Body of pancreas (tissue), 4 donors: ENCODE data around the gene IL21R. TPM values are rescaled to one million over a fixed set of nuclear protein-coding genes. Genes with fewer than 3 reads are reported as not detected.

ENCODE experiments used
- ATAC-seq: fragments of 150-250 bp; one replicate; pipeline ENCODE4 v1.9.1; 2016
- DNase-seq, 4 donors: peaks; one replicate each; pipeline ENCODE4 v3.0.0-alpha.2; 2019
- H3K27ac ChIP-seq, 4 donors: fragments of 200-600 bp; sonication (generic); 1 replicate in 3 of 4; 2 replicates in 1 of 4; pipeline versions ENCODE4 v1.5.1 to v1.6.1; 2016 to 2019; ENCODE audit warnings: mild to moderate bottlenecking in 1 of 4, mixed read lengths in 1 of 4, moderate library complexity in 1 of 4
- H3K27me3 ChIP-seq, 2 donors: fragments of 200-600 bp; sonication (generic); one replicate each; pipeline ENCODE4 v1.6.0; 2016; ENCODE audit warnings: mild to moderate bottlenecking in 1 of 2
- H3K36me3 ChIP-seq, 2 donors: fragments of 200-600 bp; sonication (generic); replicated peaks in 1 of 2; 2 replicates each; pipeline ENCODE4 v1.5.1; 2016; ENCODE audit warnings: low read depth in 2 of 2; ENCODE audit not compliant: insufficient read depth in 1 of 2
- H3K4me1 ChIP-seq: fragments of 200-600 bp; sonication (generic); one replicate; pipeline ENCODE4 v1.6.0; 2016
- H3K4me3 ChIP-seq, 2 donors: fragments of 200-600 bp; sonication (generic); 1 replicate in 1 of 2; 2 replicates in 1 of 2; pipeline ENCODE4 v1.5.1; 2016 to 2019
- H3K9me3 ChIP-seq, 3 donors: fragments of 200-600 bp; sonication (generic); 1 replicate in 2 of 3; 2 replicates in 1 of 3; pipeline ENCODE4 v1.5.1; 2016
- POLR2A ChIP-seq, 3 donors: fragments of 450-650 bp; IDR thresholded peaks; one replicate each; pipeline ENCODE4 v1.6.1; 2016; ENCODE audit warnings: antibody characterized with exemption in 3 of 3, mild to moderate bottlenecking in 2 of 3
- WGBS, 2 donors: methylation state at CpG; one replicate each; pipeline ENCODE4 v1.1.5; 2017; 5-methylcytosine and 5-hydroxymethylcytosine counted together
- intact Hi-C: fragments of 100-400 bp; cut with DNase I; formaldehyde crosslinking; loops from one replicate; pipeline ENCODE4 v1.15.1; 2023
- total RNA-seq, 2 donors: library from RNA; depleted of rRNA; stranded (reverse); fragments of >200 nt; gene quantifications; one replicate each; pipeline ENCODE4 v1.1.0, GENCODE V29; 2016
- TF ChIP-seq, protein P1 (sequence below), 7 experiments: fragments of 450-650 bp in 4 of 7; fragments of 200-600 bp in 3 of 7; sonication (generic) in 3 of 7; IDR thresholded peaks; one replicate each; pipeline ENCODE4 v1.5.1; 2016 to 2019; ENCODE audit warnings: antibody characterized with exemption in 7 of 7

IL21R gene
- total RNA-seq, 2 donors from 2014 or later: 0.26 TPM; not detected in 1

DNA sequence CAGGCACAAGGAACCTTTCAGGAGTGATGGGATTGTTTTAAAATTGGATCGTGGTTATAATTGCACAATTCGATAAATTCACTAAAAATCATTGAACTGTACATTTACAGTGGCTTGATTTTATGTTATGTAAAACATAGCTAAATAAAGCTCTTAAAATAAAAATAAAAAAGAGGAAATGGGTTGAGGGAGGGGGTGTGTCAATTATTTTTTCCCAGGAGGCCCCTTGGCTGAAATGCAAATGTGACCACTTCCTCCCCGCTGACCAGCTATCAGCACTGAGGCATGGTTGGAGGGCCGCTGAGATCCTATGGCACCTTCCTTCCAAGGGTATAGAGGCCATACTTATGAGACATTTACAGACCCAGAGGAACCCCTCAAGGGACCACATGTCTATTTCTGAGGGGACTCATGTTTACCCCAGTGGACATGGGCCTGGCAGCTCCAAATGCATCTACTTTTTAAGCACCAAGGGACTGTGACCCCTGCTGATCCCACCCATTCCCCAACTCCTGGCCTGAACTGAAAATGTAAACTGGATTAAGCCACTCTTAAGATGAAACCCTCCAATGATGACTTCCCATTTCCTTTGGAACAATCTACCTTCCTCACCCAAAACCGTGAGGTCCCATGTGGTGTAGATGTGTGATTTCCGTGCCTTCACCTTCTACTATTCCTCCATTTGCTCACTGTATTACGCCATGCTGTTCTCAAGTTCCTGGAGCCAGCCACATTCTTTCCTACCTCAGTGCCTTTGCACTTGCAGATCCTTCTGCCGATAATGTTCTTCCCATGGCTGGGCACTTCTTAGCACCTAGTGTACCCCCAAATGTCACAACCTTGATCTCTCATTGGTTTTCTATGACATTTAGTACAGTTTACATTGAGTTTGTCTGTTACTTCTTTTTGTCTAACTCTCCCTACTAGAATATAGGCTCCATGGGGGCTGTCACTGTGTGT lies 2.8 kb upstream of the IL21R start:
- H3K9me3 ChIP-seq: no peaks in the 10 kb centered on the region
- no peaks in the 10 kb centered on the region for H3K27me3 ChIP-seq
- H3K4me1 ChIP-seq: no peaks in the 10 kb centered on the region
- intact Hi-C loops: no loop called here
- H3K36me3 ChIP-seq: no peaks in the 10 kb centered on the region
- no peak for ATAC-seq
- H3K4me3 ChIP-seq: no peak overlapping the region
- TF ChIP-seq POLR2A (IDR thresholded peaks at IDR 0.05): no peak
- TF ChIP-seq, protein P1, sequence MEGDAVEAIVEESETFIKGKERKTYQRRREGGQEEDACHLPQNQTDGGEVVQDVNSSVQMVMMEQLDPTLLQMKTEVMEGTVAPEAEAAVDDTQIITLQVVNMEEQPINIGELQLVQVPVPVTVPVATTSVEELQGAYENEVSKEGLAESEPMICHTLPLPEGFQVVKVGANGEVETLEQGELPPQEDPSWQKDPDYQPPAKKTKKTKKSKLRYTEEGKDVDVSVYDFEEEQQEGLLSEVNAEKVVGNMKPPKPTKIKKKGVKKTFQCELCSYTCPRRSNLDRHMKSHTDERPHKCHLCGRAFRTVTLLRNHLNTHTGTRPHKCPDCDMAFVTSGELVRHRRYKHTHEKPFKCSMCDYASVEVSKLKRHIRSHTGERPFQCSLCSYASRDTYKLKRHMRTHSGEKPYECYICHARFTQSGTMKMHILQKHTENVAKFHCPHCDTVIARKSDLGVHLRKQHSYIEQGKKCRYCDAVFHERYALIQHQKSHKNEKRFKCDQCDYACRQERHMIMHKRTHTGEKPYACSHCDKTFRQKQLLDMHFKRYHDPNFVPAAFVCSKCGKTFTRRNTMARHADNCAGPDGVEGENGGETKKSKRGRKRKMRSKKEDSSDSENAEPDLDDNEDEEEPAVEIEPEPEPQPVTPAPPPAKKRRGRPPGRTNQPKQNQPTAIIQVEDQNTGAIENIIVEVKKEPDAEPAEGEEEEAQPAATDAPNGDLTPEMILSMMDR (IDR thresholded peaks at IDR 0.05): no peak
- DNase-seq: peak in 1 of 4 donors; percentile 21
- WGBS, 2 donors: 74 to 86% methylated on average over 8 of the region's 8 CpGs
- H3K27ac ChIP-seq: no peak overlapping the region

GRCh38 chr16:27399969-27400368 lies 2.0 kb upstream of the IL21R start:
- no peaks in the 10 kb centered on the region for H3K4me1 ChIP-seq
- 66 to 74% methylated on average over 2 of the region's 2 CpGs for WGBS, 2 donors
- intact Hi-C loops: no loop called here
- no peak for TF ChIP-seq POLR2A (IDR thresholded peaks at IDR 0.05)
- TF ChIP-seq, protein P1 (IDR thresholded peaks at IDR 0.05): no peak
- H3K36me3 ChIP-seq: no peaks in the 10 kb centered on the region
- H3K27me3 ChIP-seq: no peaks in the 10 kb centered on the region
- no peaks in the 10 kb centered on the region for H3K9me3 ChIP-seq
- no peak overlapping the region for H3K27ac ChIP-seq
- ATAC-seq: no peak
- no peak for DNase-seq
- no peak overlapping the region for H3K4me3 ChIP-seq

DNA sequence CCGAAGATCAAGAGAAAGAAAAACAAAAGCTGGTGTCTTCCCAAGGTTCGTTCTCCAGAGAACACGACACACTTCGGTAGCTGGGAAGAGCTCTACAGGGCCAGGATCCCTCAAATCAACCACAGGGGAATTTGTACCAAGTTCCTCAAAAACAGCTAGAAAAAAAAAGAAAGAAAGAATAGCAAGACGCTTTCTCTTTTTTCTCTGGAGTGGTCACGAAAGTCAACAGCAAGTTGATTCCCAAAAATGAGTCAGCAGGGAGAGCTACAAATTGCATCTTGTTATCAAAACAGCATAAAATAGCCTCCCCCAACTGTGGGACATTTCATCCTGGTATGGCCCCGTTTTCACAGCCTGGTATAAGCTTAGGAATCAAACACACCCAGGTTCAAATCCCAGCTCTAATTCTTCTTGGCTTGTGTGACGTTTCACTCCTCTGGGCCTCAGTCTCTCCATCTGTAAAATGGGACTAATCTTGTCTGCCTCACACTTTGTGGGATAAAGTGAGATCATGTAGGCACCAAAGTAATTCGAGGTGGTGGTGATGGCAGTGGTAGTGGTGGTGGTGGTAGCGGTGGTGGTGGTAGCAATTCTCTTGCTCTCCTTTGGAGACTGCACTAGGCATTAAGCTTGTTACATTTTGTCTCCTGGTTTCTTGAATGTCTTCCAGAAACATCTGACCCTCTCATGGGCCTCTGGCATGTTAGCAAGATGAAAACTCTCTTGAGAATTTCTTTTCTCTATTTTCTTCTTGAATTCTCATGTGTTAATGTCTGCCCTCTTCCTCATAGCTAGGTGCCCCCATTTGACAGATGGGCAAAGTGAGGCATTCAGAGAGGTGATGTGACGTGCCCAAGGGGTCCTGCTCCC lies 988 bp upstream of the IL21R start:
- Histone ChIP-seq H3K27me3 (no peaks in the 10 kb centered on the region), H3K9me3 (no peaks in the 10 kb centered on the region), H3K4me3 (no peak overlapping the region), H3K27ac (no peak overlapping the region), H3K36me3 (no peaks in the 10 kb centered on the region), H3K4me1 (no peaks in the 10 kb centered on the region)
- ATAC-seq (no peak), DNase-seq (no peak)
- 26 to 42% methylated on average over 11 of the region's 11 CpGs for WGBS, 2 donors
- intact Hi-C loops: no loop called here
- no peak for TF ChIP-seq POLR2A (IDR thresholded peaks at IDR 0.05)
- TF ChIP-seq, protein P1 (IDR thresholded peaks at IDR 0.05): no peak

DNA sequence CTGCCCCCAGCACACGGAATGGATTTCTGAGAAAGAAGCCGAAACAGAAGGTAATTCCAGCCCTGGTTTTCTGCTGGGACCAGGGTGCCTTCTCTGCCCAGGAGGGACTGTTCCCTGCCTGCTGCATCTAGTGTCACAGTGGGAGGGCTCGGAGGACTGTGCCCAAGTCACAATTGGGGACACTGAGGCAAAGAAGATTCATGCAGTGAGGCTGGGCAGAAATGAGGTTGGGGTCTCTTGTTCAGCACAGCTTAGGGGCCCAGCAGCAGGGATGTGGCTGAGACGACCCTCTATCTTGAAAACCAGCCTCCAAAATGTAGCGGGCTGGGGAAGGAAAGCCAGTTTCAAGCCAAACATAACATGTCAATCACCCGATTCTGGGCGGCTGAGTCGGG lies 592 bp downstream of the IL21R start:
- intact Hi-C loops: no loop called here
- H3K27me3 ChIP-seq: no peaks in the 10 kb centered on the region
- H3K4me1 ChIP-seq: no peaks in the 10 kb centered on the region
- H3K9me3 ChIP-seq: no peaks in the 10 kb centered on the region
- TF ChIP-seq, protein P1 (IDR thresholded peaks at IDR 0.05): no peak
- no peak for TF ChIP-seq POLR2A (IDR thresholded peaks at IDR 0.05)
- WGBS, 2 donors: 46 to 52% methylated on average over 6 to 8 of the region's 8 CpGs
- H3K4me3 ChIP-seq: no peak overlapping the region
- no peak for ATAC-seq
- no peak for DNase-seq
- H3K36me3 ChIP-seq: no peaks in the 10 kb centered on the region
- no peak overlapping the region for H3K27ac ChIP-seq
